ENCODE data around the gene RAD18. TPM values are rescaled to one million over a fixed set of nuclear protein-coding genes. Genes with fewer than 3 reads are reported as not detected.

Gene RAD18
- total RNA-seq, 1 experiment from 2014 or later: 13.8 TPM

- Histone ChIP-seq H3K4me1 (ENCODE audit: control insufficient read depth, insufficient read depth, low read length) (no peaks in the 10 kb centered on the region), H3K27me3 (ENCODE audit: control insufficient read depth, insufficient read depth, low read length) (no peaks in the 10 kb centered on the region), H3K4me3 (ENCODE audit: low read depth in 2 of 2, low read length in 2 of 2) (no peak overlapping the region), H3K36me3 (ENCODE audit: control insufficient read depth, insufficient read depth, low read length) (no peaks in the 10 kb centered on the region), H3K27ac (ENCODE audit: low read length) (no peak overlapping the region), H3K9me3 (ENCODE audit: control insufficient read depth, insufficient read depth, low read depth, low read length) (no peaks in the 10 kb centered on the region)
- ATAC-seq (no peak), DNase-seq (ENCODE audit: low read depth, low spot score) (no peak)
- intact Hi-C loops (cut with micrococcal nuclease; ENCODE audit: unreplicated experiment) (no loop called here), in situ Hi-C loops (cut with HindIII; ENCODE audit: low pct_unique_long_range_greater_than_20kb, low sequenced_read_pairs) (no loop called here)
- no TSS peak for BruUV-seq (replicated peaks)
- TF ChIP-seq TCF7L2 (IDR thresholded peaks at IDR 0.05; ENCODE audit: low read depth, low read length): no peak
- TF ChIP-seq, protein P1, sequence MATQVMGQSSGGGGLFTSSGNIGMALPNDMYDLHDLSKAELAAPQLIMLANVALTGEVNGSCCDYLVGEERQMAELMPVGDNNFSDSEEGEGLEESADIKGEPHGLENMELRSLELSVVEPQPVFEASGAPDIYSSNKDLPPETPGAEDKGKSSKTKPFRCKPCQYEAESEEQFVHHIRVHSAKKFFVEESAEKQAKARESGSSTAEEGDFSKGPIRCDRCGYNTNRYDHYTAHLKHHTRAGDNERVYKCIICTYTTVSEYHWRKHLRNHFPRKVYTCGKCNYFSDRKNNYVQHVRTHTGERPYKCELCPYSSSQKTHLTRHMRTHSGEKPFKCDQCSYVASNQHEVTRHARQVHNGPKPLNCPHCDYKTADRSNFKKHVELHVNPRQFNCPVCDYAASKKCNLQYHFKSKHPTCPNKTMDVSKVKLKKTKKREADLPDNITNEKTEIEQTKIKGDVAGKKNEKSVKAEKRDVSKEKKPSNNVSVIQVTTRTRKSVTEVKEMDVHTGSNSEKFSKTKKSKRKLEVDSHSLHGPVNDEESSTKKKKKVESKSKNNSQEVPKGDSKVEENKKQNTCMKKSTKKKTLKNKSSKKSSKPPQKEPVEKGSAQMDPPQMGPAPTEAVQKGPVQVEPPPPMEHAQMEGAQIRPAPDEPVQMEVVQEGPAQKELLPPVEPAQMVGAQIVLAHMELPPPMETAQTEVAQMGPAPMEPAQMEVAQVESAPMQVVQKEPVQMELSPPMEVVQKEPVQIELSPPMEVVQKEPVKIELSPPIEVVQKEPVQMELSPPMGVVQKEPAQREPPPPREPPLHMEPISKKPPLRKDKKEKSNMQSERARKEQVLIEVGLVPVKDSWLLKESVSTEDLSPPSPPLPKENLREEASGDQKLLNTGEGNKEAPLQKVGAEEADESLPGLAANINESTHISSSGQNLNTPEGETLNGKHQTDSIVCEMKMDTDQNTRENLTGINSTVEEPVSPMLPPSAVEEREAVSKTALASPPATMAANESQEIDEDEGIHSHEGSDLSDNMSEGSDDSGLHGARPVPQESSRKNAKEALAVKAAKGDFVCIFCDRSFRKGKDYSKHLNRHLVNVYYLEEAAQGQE (IDR thresholded peaks at IDR 0.05; ENCODE audit: insufficient read depth in 1 of 2, low read depth in 2 of 2, low read length in 1 of 2): no peak
- no peak for TF ChIP-seq SIN3A (IDR thresholded peaks at IDR 0.05; ENCODE audit: borderline replicate concordance, insufficient read depth, low read depth, low read length)
- no peak for TF ChIP-seq POLR2AphosphoS5 (IDR thresholded peaks at IDR 0.05; ENCODE audit: low read depth, low read length)
- no peak for TF ChIP-seq CTCF (IDR thresholded peaks at IDR 0.05)
- CTCF ChIA-PET: no interaction called here
- POLR2A ChIA-PET: no interaction called here
Observed at GRCh38 chr3:8838765-8839423, 124.4 kb downstream of the RAD18 start.

DNA sequence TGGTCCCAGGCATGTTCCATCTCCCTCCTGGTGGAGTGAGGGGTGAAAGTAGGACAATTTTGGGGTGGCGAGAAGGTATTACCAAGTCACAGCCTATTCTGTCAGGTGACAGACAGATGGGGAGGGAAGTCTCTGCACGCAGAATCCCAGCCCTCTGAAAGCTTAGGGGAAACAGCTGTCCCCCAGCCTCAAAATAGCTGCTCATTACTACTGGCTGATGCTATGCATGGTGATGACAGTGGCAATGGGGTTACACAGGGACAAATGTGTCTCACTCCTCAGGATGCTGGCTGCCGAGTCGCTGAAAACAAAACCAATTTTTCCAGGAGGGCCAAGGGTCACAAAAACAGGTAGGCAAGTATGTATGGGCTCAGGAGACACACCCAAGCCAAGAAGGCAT is 125.0 kb downstream of the RAD18 start:
- CTCF ChIA-PET: no interaction called here
- BruUV-seq (replicated peaks): no TSS peak
- in situ Hi-C loops (cut with HindIII; ENCODE audit: low pct_unique_long_range_greater_than_20kb, low sequenced_read_pairs): no loop called here
- Histone ChIP-seq H3K4me1 (ENCODE audit: control insufficient read depth, insufficient read depth, low read length) (no peaks in the 10 kb centered on the region), H3K36me3 (ENCODE audit: control insufficient read depth, insufficient read depth, low read length) (no peaks in the 10 kb centered on the region), H3K27ac (ENCODE audit: low read length) (no peak overlapping the region), H3K27me3 (ENCODE audit: control insufficient read depth, insufficient read depth, low read length) (no peaks in the 10 kb centered on the region), H3K4me3 (ENCODE audit: low read depth in 2 of 2, low read length in 2 of 2) (no peak overlapping the region), H3K9me3 (ENCODE audit: control insufficient read depth, insufficient read depth, low read depth, low read length) (no peaks in the 10 kb centered on the region)
- DNase-seq (ENCODE audit: low read depth, low spot score) (no peak), ATAC-seq (no peak)
- TF ChIP-seq, protein P1 (IDR thresholded peaks at IDR 0.05; ENCODE audit: insufficient read depth in 1 of 2, low read depth in 2 of 2, low read length in 1 of 2): no peak
- TF ChIP-seq CTCF (IDR thresholded peaks at IDR 0.05) (no peak), SIN3A (IDR thresholded peaks at IDR 0.05; ENCODE audit: borderline replicate concordance, insufficient read depth, low read depth, low read length) (no peak), TCF7L2 (IDR thresholded peaks at IDR 0.05; ENCODE audit: low read depth, low read length) (no peak), POLR2AphosphoS5 (IDR thresholded peaks at IDR 0.05; ENCODE audit: low read depth, low read length) (no peak)
- POLR2A ChIA-PET: no interaction called here
- intact Hi-C loops (cut with micrococcal nuclease; ENCODE audit: unreplicated experiment): no loop called here

All from Panc1 (cell line).